HTERT RPE-1 (cell line): Measurements from ENCODE around the gene CTCFL.
"Not testable (repeated sequence)": the region's sequence is repeated elsewhere in the genome, so short reads cannot be mapped to it uniquely, and the experiment has no call there.

ENCODE experiments used
- in situ Hi-C: fragments of 300-500 bp; cut with MboI; formaldehyde crosslinking; loops from 4 replicates; pipeline ENCODE4 v1.14.3; 2020; ENCODE audit warnings: low sequenced_read_pairs

Gene CTCFL

GRCh38 chr20:57483287-57484050 is 41.5 kb downstream of the CTCFL start:
- in situ Hi-C loops, result no loop called here

- in situ Hi-C loops, result no loop called here
Measured at GRCh38 chr20:57482796-57483195, 42.1 kb downstream of the CTCFL start.

GRCh38 chr20:57482148-57482547 is 42.8 kb downstream of the CTCFL start:
- in situ Hi-C loops, result no loop called here

GRCh38 chr20:57481281-57481711 is 43.6 kb downstream of the CTCFL start:
- in situ Hi-C loops, result no loop called here

GRCh38 chr20:57480444-57481160 is 44.3 kb downstream of the CTCFL start:
- in situ Hi-C loops, result no loop called here

- in situ Hi-C loops, result no loop called here
Measured at GRCh38 chr20:57479196-57479595, 45.7 kb downstream of the CTCFL start.

GRCh38 chr20:57478176-57478575 is 46.8 kb downstream of the CTCFL start:
- in situ Hi-C loops, result no loop called here

GRCh38 chr20:57476641-57477461 is 48.1 kb downstream of the CTCFL start:
- in situ Hi-C loops, result no loop called here

GRCh38 chr20:57476084-57476526 is 48.8 kb downstream of the CTCFL start:
- in situ Hi-C loops, result no loop called here

GRCh38 chr20:57475388-57476083 is 49.4 kb downstream of the CTCFL start:
- in situ Hi-C loops, result no loop called here

- in situ Hi-C loops, result no loop called here
Measured at GRCh38 chr20:57474816-57475215, 50.1 kb downstream of the CTCFL start.

GRCh38 chr20:57474205-57474604 is 50.7 kb downstream of the CTCFL start:
- in situ Hi-C loops, result no loop called here

- in situ Hi-C loops, result no loop called here
Measured at GRCh38 chr20:57473246-57474048, 51.5 kb downstream of the CTCFL start.

GRCh38 chr20:57472474-57472873 is 52.5 kb downstream of the CTCFL start:
- in situ Hi-C loops, result not testable (repeated sequence)

GRCh38 chr20:57471496-57472372 is 53.2 kb downstream of the CTCFL start:
- in situ Hi-C loops, result no loop called here

- in situ Hi-C loops, result no loop called here
Measured at GRCh38 chr20:57470666-57471495, 54.1 kb downstream of the CTCFL start.

- in situ Hi-C loops, result no loop called here
Measured at GRCh38 chr20:57470212-57470522, 54.8 kb downstream of the CTCFL start.
